GM18499 (cell line): ENCODE measurements around the gene PLCB2.
A peak's percentile ranks its signal among the peaks of the same experiment; 100 is the strongest.

Experiments
- ATAC-seq: cut with Tn5 transposase; IDR thresholded peaks from one replicate; pipeline ENCODE4 v1.9.1; 2021; ENCODE audit warnings: moderate number of reproducible peaks; ENCODE audit not compliant: insufficient read depth, unreplicated experiment

PLCB2 gene

GRCh38 chr15:40307421-40308211, at the start of gene PLCB2:
Gene PLCB2, minus strand, starts transcription at chr15:40307935. Its CDS starts 263 bp downstream, at chr15:40307672.
- ATAC-seq: peak; percentile 36

- no peak for ATAC-seq
Measured at GRCh38 chr15:40357246-40357645, 49.5 kb upstream of the PLCB2 start.

- ATAC-seq: no peak
Measured at GRCh38 chr15:40355976-40356585, 48.3 kb upstream of the PLCB2 start.

- ATAC-seq: no peak
Measured at GRCh38 chr15:40354408-40355171, 46.9 kb upstream of the PLCB2 start.

- ATAC-seq: no peak
Measured at GRCh38 chr15:40353697-40354096, 46.0 kb upstream of the PLCB2 start.

GRCh38 chr15:40352281-40352901, 44.7 kb upstream of the PLCB2 start:
- ATAC-seq: no peak

GRCh38 chr15:40349163-40349562, 41.4 kb upstream of the PLCB2 start:
- no peak for ATAC-seq

- no peak for ATAC-seq
Measured at GRCh38 chr15:40348474-40348870, 40.7 kb upstream of the PLCB2 start.

GRCh38 chr15:40347559-40348473, 40.1 kb upstream of the PLCB2 start:
- no peak for ATAC-seq

GRCh38 chr15:40346579-40347558, 39.1 kb upstream of the PLCB2 start:
- ATAC-seq: no peak

GRCh38 chr15:40345867-40346578, 38.3 kb upstream of the PLCB2 start:
- ATAC-seq: no peak

- no peak for ATAC-seq
Measured at GRCh38 chr15:40345225-40345866, 37.6 kb upstream of the PLCB2 start.

GRCh38 chr15:40344631-40345120, 36.9 kb upstream of the PLCB2 start:
- ATAC-seq: no peak

GRCh38 chr15:40344217-40344616, 36.5 kb upstream of the PLCB2 start:
- ATAC-seq: no peak

GRCh38 chr15:40343512-40343911, 35.8 kb upstream of the PLCB2 start:
- no peak for ATAC-seq

GRCh38 chr15:40342416-40343320, 34.9 kb upstream of the PLCB2 start:
- ATAC-seq: no peak
